Mesendoderm (in vitro differentiated cells): Measurements from ENCODE around the gene CNOT6L.

Source experiments
- DNase-seq: peaks from one replicate; pipeline ENCODE4 v3.0.0; 2013
- H2AK5ac ChIP-seq: 2 replicates; pipeline ENCODE4 v1.6.1; 2013; ENCODE audit warnings: low read length, inconsistent platforms
- H2BK120ac ChIP-seq: 2 replicates; pipeline ENCODE4 v1.6.1; 2013; ENCODE audit warnings: low read depth, mild to moderate bottlenecking, low read length, moderate library complexity, mixed read lengths
- H2BK15ac ChIP-seq: replicated peaks from 2 replicates; pipeline ENCODE4 v1.6.1; 2013; ENCODE audit warnings: low read depth, mild to moderate bottlenecking, moderate library complexity
- H2BK5ac ChIP-seq: 2 replicates; pipeline ENCODE4 v1.6.1; 2013; ENCODE audit warnings: low read length, inconsistent platforms
- H3K18ac ChIP-seq: 2 replicates; pipeline ENCODE4 v1.6.1; 2013; ENCODE audit warnings: mild to moderate bottlenecking, low read length, mixed read lengths
- H3K23ac ChIP-seq: one replicate; pipeline ENCODE4 v1.6.1; 2013; ENCODE audit warnings: low read length
- H3K27ac ChIP-seq: 2 replicates; pipeline ENCODE4 v1.5.1; 2013; ENCODE audit warnings: low read depth, mild to moderate bottlenecking, inconsistent platforms, low read length, moderate library complexity
- H3K27me3 ChIP-seq: 2 replicates; pipeline ENCODE4 v1.6.1; 2013; ENCODE audit warnings: low read length, control low read depth, mild to moderate bottlenecking, inconsistent platforms; ENCODE audit not compliant: insufficient read depth, poor library complexity
- H3K36me3 ChIP-seq: 2 replicates; pipeline ENCODE4 v1.6.1; 2013; ENCODE audit warnings: low read length, inconsistent platforms; ENCODE audit not compliant: control insufficient read depth, insufficient read depth
- H3K4ac ChIP-seq: one replicate; pipeline ENCODE4 v1.6.1; 2013; ENCODE audit warnings: low read depth, mild to moderate bottlenecking, low read length, moderate library complexity
- H3K4me1 ChIP-seq: 2 replicates; pipeline ENCODE4 v1.6.1; 2013; ENCODE audit warnings: low read depth, low read length, inconsistent platforms; ENCODE audit not compliant: control insufficient read depth
- H3K4me2 ChIP-seq: 2 replicates; pipeline ENCODE4 v1.6.1; 2013; ENCODE audit warnings: low read length
- H3K4me3 ChIP-seq: 2 replicates; pipeline ENCODE4 v1.5.1; 2013; ENCODE audit warnings: mild to moderate bottlenecking, low read length
- H3K56ac ChIP-seq: one replicate; pipeline ENCODE4 v1.6.1; 2013; ENCODE audit warnings: low read length
- H3K79me1 ChIP-seq: 2 replicates; pipeline ENCODE4 v1.6.1; 2013; ENCODE audit warnings: low read length, inconsistent platforms
- H3K79me2 ChIP-seq: 2 replicates; pipeline ENCODE4 v1.6.1; 2013; ENCODE audit warnings: mild to moderate bottlenecking, low read length; ENCODE audit not compliant: control insufficient read depth, insufficient read depth
- H3K9ac ChIP-seq: 2 replicates; pipeline ENCODE4 v1.6.1; 2013; ENCODE audit warnings: low read length, inconsistent platforms
- H4K5ac ChIP-seq: one replicate; pipeline ENCODE4 v1.6.1; 2013; ENCODE audit warnings: low read length
- H4K8ac ChIP-seq: one replicate; pipeline ENCODE4 v1.6.1; 2013; ENCODE audit warnings: low read depth, mild to moderate bottlenecking, control low read depth, low read length, moderate library complexity
- WGBS: extraction: QIAGEN DNeasy Blood & Tissue Kit; methylation state at CpG from one replicate; pipeline ENCODE4 v1.1.7; 2013; ENCODE audit warnings: low lambda C conversion rate, missing lambda C conversion rate; ENCODE audit not compliant: insufficient coverage; ENCODE audit errors: extremely low coverage; 5-methylcytosine and 5-hydroxymethylcytosine counted together

The CNOT6L gene

DNA sequence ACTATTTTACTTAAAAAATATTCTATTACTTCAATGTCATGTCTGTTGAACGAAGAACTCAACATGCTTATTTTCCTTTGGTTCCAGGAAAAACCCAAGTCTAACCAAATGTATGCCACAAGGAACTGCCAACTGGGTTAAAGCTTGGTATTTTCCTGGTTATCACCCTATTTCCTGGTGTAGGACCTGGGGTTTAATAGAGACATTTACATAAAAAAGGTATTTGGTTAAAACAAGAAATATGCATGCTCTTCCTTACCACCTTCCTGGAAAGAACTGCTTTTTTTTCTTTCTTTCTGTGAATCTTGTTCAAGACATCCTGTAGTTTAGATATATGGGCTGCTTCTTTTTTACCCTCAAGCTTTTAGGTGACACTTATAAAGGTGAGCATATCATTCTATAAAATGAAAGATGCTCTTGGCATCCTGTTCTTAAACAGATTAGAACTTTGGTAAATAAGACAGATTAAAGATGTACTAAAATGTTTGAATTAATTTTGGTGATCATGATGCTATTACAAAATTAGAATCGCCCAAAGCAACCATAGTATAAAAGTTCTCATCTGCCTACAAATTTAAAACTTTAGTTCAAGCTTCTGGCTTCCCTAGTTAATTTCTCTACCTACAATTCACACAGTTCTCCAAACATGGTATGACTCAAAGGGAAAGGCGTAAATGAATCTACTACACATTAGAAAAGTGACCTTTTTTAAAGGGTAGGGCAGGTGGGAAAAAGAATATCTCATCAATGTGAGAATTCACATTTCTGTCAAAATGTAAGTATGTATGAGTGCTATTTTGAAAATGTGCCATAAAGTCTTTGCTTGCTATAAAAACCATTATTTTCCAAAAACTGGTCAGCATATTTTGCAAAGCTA is 103.5 kb downstream of the CNOT6L start:
- H4K8ac ChIP-seq: no peak overlapping the region
- H3K27ac ChIP-seq: no peak overlapping the region
- no peak overlapping the region for H2BK5ac ChIP-seq
- no peak overlapping the region for H3K56ac ChIP-seq
- no peak overlapping the region for H4K5ac ChIP-seq
- H3K36me3 ChIP-seq: no peaks in the 10 kb centered on the region
- H3K4me1 ChIP-seq: no peaks in the 10 kb centered on the region
- no peaks in the 10 kb centered on the region for H3K79me1 ChIP-seq
- no peak overlapping the region for H3K9ac ChIP-seq
- WGBS: no CpG with 5 or more reads among the region's 3 CpGs
- H2AK5ac ChIP-seq: no peak overlapping the region
- H3K79me2 ChIP-seq: no peaks in the 10 kb centered on the region
- H3K18ac ChIP-seq: no peak overlapping the region
- no peak overlapping the region for H3K23ac ChIP-seq
- no peak for DNase-seq
- no peak overlapping the region for H2BK15ac ChIP-seq
- no peak overlapping the region for H3K4me3 ChIP-seq
- H2BK120ac ChIP-seq: no peak overlapping the region
- H3K4ac ChIP-seq: no peak overlapping the region
- H3K4me2 ChIP-seq: no peak overlapping the region
- H3K27me3 ChIP-seq: no peaks in the 10 kb centered on the region

DNA sequence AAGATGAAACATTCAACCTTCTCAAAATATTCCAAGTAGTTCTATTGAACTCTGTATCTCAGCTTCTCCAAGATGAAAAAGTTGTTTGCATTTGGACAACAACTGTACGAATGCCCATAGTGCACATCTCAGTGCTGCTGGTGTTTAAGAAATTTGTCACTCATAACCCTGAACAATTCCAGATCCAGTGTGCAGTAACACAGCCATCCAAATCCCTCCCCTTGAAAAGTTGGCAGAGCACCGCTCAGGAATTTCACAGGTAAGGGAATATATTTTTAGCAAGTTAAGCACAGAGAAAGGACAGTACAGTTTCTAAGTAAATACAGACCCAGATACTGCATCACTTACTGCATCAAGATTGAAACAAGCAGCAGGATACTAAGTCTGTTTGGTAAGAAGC is 104.7 kb downstream of the CNOT6L start:
- H2BK15ac ChIP-seq: no peak overlapping the region
- H3K36me3 ChIP-seq: no peaks in the 10 kb centered on the region
- H3K27me3 ChIP-seq: no peaks in the 10 kb centered on the region
- no CpG with 5 or more reads among the region's 2 CpGs for WGBS
- H3K79me2 ChIP-seq: no peaks in the 10 kb centered on the region
- H4K5ac ChIP-seq: no peak overlapping the region
- no peak overlapping the region for H3K23ac ChIP-seq
- H3K27ac ChIP-seq: no peak overlapping the region
- H4K8ac ChIP-seq: no peak overlapping the region
- no peak overlapping the region for H3K18ac ChIP-seq
- H3K79me1 ChIP-seq: no peaks in the 10 kb centered on the region
- no peak overlapping the region for H2BK120ac ChIP-seq
- no peak overlapping the region for H3K4ac ChIP-seq
- H3K4me2 ChIP-seq: no peak overlapping the region
- no peak overlapping the region for H3K56ac ChIP-seq
- H3K4me1 ChIP-seq: no peaks in the 10 kb centered on the region
- no peak overlapping the region for H3K9ac ChIP-seq
- H2BK5ac ChIP-seq: no peak overlapping the region
- DNase-seq: no peak
- H3K4me3 ChIP-seq: no peak overlapping the region
- no peak overlapping the region for H2AK5ac ChIP-seq

DNA sequence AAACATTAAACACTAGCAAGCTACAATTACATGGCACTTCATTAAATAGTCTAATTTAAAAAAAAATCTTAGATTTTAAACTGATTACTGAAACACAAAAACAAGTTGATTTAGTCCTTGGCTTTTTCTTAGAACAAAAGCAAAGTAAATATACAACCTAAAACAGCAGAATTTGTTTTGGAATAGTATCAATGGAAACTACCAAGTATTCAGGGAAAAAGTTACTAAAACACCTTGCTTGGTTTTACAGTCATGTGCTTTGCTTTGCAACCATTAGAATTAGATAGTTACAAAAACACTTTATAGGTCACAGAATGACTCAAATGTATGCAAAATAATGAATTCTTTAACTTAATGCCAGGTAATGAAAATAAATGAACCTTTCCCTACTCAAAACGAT is 105.3 kb downstream of the CNOT6L start:
- Histone ChIP-seq H3K79me2 (no peaks in the 10 kb centered on the region), H3K4me2 (no peak overlapping the region), H3K79me1 (no peaks in the 10 kb centered on the region), H3K18ac (no peak overlapping the region), H3K4me3 (no peak overlapping the region), H3K23ac (no peak overlapping the region), H2BK5ac (no peak overlapping the region), H3K36me3 (no peaks in the 10 kb centered on the region), H3K27ac (no peak overlapping the region), H3K27me3 (no peaks in the 10 kb centered on the region), H3K56ac (no peak overlapping the region), H4K5ac (no peak overlapping the region), H2AK5ac (no peak overlapping the region), H3K4ac (no peak overlapping the region), H2BK120ac (no peak overlapping the region), H3K9ac (no peak overlapping the region), H2BK15ac (no peak overlapping the region), H4K8ac (no peak overlapping the region), H3K4me1 (no peaks in the 10 kb centered on the region)
- no CpG with 5 or more reads among the region's 1 CpG for WGBS
- no peak for DNase-seq

DNA sequence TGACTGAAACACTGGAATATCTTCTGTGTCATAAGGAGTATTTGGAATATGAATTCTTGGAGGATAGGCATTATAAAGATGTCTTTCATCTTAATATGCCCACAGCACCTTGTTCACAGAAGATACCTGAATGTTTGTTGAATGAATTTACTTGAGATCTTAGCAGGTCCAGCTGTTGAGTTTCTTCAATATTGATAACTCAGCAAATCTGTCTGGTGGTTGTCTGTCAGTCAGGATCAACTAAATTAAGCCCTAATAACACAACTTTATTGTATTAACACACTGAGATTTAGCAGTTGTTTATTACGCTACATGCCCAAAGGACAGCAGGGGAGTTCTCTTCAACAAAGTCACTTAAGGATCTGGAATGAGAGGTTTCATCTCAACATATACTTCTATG is 106.5 kb downstream of the CNOT6L start:
- Histone ChIP-seq H3K18ac (no peak overlapping the region), H4K5ac (no peak overlapping the region), H3K56ac (no peak overlapping the region), H3K4me2 (no peak overlapping the region), H2BK5ac (no peak overlapping the region), H3K79me2 (no peaks in the 10 kb centered on the region), H2BK15ac (no peak overlapping the region), H3K27me3 (no peaks in the 10 kb centered on the region), H3K27ac (no peak overlapping the region), H2BK120ac (no peak overlapping the region), H3K79me1 (no peaks in the 10 kb centered on the region), H3K4me1 (no peaks in the 10 kb centered on the region), H3K23ac (no peak overlapping the region), H3K4ac (no peak overlapping the region), H3K9ac (no peak overlapping the region), H2AK5ac (no peak overlapping the region), H3K4me3 (no peak overlapping the region), H4K8ac (no peak overlapping the region), H3K36me3 (no peaks in the 10 kb centered on the region)
- no CpG with 5 or more reads among the region's 1 CpG for WGBS
- DNase-seq: no peak

DNA sequence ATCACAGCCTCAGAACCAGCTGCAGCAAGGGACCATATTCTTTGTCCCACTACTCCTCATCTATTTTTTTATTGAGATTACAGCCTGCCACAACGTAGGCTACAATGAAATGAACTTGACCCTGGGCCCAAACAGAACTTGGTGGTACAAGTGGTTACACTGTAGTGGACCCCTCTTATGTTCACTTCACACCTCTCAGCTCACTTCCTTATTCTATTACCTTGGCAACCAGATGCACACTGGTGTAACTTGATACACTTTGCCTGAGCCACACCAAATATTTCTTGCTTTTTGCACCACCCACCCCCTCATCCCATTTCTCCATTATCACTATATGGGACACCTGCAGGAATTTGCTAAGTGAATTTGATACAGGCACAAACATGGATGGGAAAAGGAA is 107.7 kb downstream of the CNOT6L start:
- no peak overlapping the region for H4K5ac ChIP-seq
- no peak for DNase-seq
- no peaks in the 10 kb centered on the region for H3K27me3 ChIP-seq
- H3K23ac ChIP-seq: no peak overlapping the region
- H3K56ac ChIP-seq: no peak overlapping the region
- no peaks in the 10 kb centered on the region for H3K79me1 ChIP-seq
- H2BK120ac ChIP-seq: no peak overlapping the region
- no CpG with 5 or more reads among the region's 1 CpG for WGBS
- H3K27ac ChIP-seq: no peak overlapping the region
- H3K18ac ChIP-seq: no peak overlapping the region
- H3K36me3 ChIP-seq: no peaks in the 10 kb centered on the region
- H3K4me1 ChIP-seq: no peaks in the 10 kb centered on the region
- no peak overlapping the region for H2BK15ac ChIP-seq
- no peak overlapping the region for H3K4me3 ChIP-seq
- no peak overlapping the region for H4K8ac ChIP-seq
- H3K4ac ChIP-seq: no peak overlapping the region
- no peak overlapping the region for H3K4me2 ChIP-seq
- no peaks in the 10 kb centered on the region for H3K79me2 ChIP-seq
- H2BK5ac ChIP-seq: no peak overlapping the region
- H2AK5ac ChIP-seq: no peak overlapping the region
- H3K9ac ChIP-seq: no peak overlapping the region

DNA sequence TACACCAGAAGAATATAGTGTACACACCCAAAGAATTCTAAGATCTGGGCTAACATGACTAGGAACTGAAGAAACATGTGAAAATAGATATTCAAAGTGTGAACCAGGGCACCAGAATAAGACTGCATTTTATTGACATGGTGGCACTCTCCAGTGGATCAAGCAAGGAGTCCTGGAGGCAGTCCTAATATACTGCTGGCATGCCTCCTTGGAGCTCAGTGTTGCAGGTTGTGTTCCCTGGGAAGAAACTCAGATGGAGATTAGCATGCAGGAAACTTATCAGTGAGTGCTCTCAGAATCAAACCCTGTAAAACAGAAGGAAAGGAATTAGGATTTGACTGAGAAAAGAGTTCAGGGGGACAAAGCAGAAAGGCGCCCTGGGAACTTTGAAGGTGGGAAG is 108.5 kb downstream of the CNOT6L start:
- Histone ChIP-seq H4K5ac (no peak overlapping the region), H2BK5ac (no peak overlapping the region), H3K18ac (no peak overlapping the region), H3K4me3 (no peak overlapping the region), H2BK120ac (no peak overlapping the region), H3K79me1 (no peaks in the 10 kb centered on the region), H3K23ac (no peak overlapping the region), H3K27ac (no peak overlapping the region), H3K56ac (no peak overlapping the region), H3K4me2 (no peak overlapping the region), H3K4ac (no peak overlapping the region), H3K27me3 (no peaks in the 10 kb centered on the region), H4K8ac (no peak overlapping the region), H3K4me1 (no peaks in the 10 kb centered on the region), H3K36me3 (no peaks in the 10 kb centered on the region), H3K79me2 (no peaks in the 10 kb centered on the region), H2BK15ac (no peak overlapping the region), H3K9ac (no peak overlapping the region), H2AK5ac (no peak overlapping the region)
- no peak for DNase-seq
- no CpG with 5 or more reads among the region's 1 CpG for WGBS
